ENCODE data around the gene RIMS4. TPM values are rescaled to one million over a fixed set of nuclear protein-coding genes. Genes with fewer than 3 reads are reported as not detected.

RIMS4 gene
- total RNA-seq, 4 donors from 2014 or later: 1.2 to 2.6 (median 1.9) TPM

DNA sequence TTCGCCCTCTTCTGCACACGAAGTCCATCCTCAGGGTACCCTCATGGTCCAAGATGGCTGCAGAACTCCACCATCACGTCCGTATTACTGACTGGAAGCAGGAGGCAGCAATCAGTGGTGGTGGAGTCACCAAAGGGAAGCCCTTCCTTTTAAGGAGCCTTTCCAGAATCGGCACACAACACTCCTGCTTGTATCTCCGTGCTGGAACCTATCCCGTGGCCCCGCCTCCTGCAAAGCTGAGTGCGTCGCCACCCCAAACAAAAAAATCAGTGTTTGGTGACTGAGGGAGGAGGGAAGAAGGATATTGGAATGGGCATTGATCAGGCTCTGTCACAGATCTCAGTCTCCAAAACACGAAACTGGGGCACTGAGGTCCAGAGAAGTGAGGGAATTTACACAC lies 101.0 kb downstream of the RIMS4 start:
- peaks cover 23 to 60% (median 42%) of the 10 kb centered on the region in 4 donors for H3K4me1 ChIP-seq
- DNase-seq (ENCODE audit: extremely low spot score): no peak
- H3K27me3 ChIP-seq: no peaks in the 10 kb centered on the region
- no peak overlapping the region for H3K4me3 ChIP-seq
- TF ChIP-seq EP300 (IDR thresholded peaks at IDR 0.05) (no peak), POLR2AphosphoS5 (IDR thresholded peaks at IDR 0.05) (peak in 1 of 2 donors; percentile 7), POLR2A (IDR thresholded peaks at IDR 0.05; ENCODE audit: low read depth) (no peak)
- TF ChIP-seq, protein P1, sequence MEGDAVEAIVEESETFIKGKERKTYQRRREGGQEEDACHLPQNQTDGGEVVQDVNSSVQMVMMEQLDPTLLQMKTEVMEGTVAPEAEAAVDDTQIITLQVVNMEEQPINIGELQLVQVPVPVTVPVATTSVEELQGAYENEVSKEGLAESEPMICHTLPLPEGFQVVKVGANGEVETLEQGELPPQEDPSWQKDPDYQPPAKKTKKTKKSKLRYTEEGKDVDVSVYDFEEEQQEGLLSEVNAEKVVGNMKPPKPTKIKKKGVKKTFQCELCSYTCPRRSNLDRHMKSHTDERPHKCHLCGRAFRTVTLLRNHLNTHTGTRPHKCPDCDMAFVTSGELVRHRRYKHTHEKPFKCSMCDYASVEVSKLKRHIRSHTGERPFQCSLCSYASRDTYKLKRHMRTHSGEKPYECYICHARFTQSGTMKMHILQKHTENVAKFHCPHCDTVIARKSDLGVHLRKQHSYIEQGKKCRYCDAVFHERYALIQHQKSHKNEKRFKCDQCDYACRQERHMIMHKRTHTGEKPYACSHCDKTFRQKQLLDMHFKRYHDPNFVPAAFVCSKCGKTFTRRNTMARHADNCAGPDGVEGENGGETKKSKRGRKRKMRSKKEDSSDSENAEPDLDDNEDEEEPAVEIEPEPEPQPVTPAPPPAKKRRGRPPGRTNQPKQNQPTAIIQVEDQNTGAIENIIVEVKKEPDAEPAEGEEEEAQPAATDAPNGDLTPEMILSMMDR (IDR thresholded peaks at IDR 0.05): no peak
- WGBS: 78% methylated on average over 11 of the region's 11 CpGs
- intact Hi-C loops (cut with DNase I): no loop called here
- H3K27ac ChIP-seq (replicated peaks in 1 of 4): no peak overlapping the region
- no peaks in the 10 kb centered on the region for H3K36me3 ChIP-seq
- H3K9me3 ChIP-seq: no peaks in the 10 kb centered on the region

DNA sequence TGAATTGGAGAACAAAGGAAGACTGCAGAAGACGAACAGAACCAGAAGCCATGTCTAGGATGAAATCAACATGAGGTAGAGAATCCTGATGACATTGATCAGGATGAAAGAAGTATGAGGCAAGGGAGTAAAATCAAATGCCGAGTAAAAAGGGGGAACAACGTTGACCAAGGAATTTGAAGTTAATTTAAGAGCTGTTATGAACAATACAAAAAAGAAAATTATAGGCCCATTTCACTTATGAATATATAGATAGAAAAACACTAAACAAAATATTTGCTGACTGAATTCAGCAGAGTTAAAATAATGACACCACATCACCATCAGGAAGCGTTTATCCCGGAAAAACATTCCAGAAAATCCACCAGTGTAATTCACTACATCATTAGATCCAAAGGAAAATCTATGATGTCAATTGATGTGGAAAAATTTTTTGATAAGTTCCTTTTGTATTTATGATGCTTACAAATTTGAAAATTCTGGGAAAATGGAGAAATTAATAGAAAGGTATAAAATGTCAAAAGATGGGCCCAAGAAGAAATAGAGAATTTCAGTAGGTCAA lies 103.2 kb downstream of the RIMS4 start:
- H3K4me1 ChIP-seq: peaks cover 31 to 67% (median 52%) of the 10 kb centered on the region in 4 donors
- no peaks in the 10 kb centered on the region for H3K27me3 ChIP-seq
- no peaks in the 10 kb centered on the region for H3K9me3 ChIP-seq
- H3K4me3 ChIP-seq: no peak overlapping the region
- intact Hi-C loops (cut with DNase I): no loop called here
- no peak for DNase-seq (ENCODE audit: extremely low spot score)
- no peaks in the 10 kb centered on the region for H3K36me3 ChIP-seq
- H3K27ac ChIP-seq (replicated peaks in 1 of 4): peak overlapping the region; percentile 82 to 91 (median 84)
- WGBS: 85% methylated on average over 5 of the region's 5 CpGs
- TF ChIP-seq, protein P1 (IDR thresholded peaks at IDR 0.05): no peak
- no peak for TF ChIP-seq EP300 (IDR thresholded peaks at IDR 0.05)
- no peak for TF ChIP-seq POLR2A (IDR thresholded peaks at IDR 0.05; ENCODE audit: low read depth)
- TF ChIP-seq POLR2AphosphoS5 (IDR thresholded peaks at IDR 0.05): no peak

DNA sequence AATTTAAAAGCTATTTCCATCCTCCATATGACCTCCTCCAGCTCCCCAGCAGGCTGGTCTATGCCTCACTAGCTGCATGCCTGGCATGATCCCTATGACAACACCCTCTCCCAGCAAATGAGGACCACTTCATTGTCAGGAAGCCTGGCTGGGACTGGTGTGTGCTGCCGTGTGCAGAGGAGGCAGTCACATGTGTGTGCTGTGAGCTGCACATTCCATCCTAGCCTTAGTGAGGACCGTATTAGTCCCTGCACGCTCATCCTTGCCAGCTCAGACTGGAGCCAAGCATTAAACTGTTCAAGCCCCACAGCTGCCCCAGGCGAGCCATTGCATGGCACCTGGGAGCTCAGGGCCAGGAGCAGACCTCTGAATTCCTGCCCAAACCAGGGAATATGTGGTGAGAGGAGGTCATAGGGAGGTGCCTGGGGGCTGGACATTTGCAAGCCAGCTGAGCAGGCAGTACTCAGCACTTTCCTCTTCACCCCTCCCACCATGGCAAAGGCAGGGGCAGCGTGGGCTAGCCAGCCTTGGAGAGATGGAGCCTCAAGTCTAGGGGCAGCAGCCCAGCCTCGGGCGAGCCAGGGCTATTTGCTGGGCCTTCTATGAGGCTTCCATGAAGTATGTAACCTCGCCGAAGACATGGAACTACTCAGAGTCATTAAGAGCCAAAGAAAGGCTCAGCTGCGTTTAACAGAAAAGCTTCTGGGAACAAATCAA lies 103.9 kb downstream of the RIMS4 start:
- H3K4me3 ChIP-seq: no peak overlapping the region
- no peaks in the 10 kb centered on the region for H3K9me3 ChIP-seq
- H3K4me1 ChIP-seq: peaks cover 30 to 68% (median 55%) of the 10 kb centered on the region in 4 donors
- no peak for DNase-seq (ENCODE audit: extremely low spot score)
- peak overlapping the region; percentile 82 to 91 (median 84) for H3K27ac ChIP-seq (replicated peaks in 1 of 4)
- H3K27me3 ChIP-seq: no peaks in the 10 kb centered on the region
- TF ChIP-seq POLR2AphosphoS5 (IDR thresholded peaks at IDR 0.05) (peak; percentile 80 to 90), POLR2A (IDR thresholded peaks at IDR 0.05; ENCODE audit: low read depth) (no peak)
- intact Hi-C loops (cut with DNase I): no loop called here
- WGBS: 42% methylated on average over 7 of the region's 10 CpGs
- no peaks in the 10 kb centered on the region for H3K36me3 ChIP-seq

DNA sequence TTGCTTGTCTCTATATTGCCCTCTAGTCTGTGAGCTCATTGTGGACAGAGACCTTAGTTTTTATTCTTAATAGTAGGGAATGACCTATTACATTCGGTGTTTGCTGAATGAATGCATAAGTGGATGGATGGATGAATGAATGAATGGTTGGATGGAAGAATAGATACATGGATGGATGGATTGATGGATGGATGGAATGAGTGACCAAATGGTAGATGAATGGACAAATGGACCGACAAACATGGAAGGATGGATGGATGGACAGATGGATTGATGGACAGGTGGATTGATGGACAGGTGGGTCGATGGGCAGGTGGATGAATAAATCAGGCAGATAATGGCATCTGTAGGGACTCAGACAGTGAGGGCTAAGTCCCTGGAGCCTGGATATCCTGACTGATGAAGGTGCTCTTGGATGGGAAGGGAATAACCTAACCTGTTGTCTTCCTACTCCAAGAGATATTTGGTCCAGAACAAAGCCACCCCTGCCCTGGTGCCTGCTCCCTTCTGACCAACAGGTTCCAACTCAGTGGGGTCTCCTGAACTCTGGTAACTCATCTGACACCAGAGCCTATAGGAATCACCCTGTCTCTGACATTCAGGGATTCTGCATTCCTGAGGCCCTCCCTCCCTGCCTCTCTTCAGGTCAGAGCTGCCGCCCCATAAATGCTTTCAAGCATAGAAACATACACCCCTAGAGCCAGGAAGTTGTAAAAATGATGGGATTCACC lies 104.8 kb downstream of the RIMS4 start:
- intact Hi-C loops (cut with DNase I): no loop called here
- no peaks in the 10 kb centered on the region for H3K36me3 ChIP-seq
- no peak overlapping the region for H3K4me3 ChIP-seq
- H3K27ac ChIP-seq (replicated peaks in 1 of 4): peak overlapping the region; percentile 82 to 91 (median 84)
- no peaks in the 10 kb centered on the region for H3K27me3 ChIP-seq
- no peaks in the 10 kb centered on the region for H3K9me3 ChIP-seq
- TF ChIP-seq EP300 (IDR thresholded peaks at IDR 0.05): no peak
- TF ChIP-seq POLR2AphosphoS5 (IDR thresholded peaks at IDR 0.05): no peak
- TF ChIP-seq POLR2A (IDR thresholded peaks at IDR 0.05; ENCODE audit: low read depth): no peak
- H3K4me1 ChIP-seq: peaks cover 34 to 72% (median 60%) of the 10 kb centered on the region in 4 donors
- no peak for DNase-seq (ENCODE audit: extremely low spot score)
- 82% methylated on average over 4 of the region's 4 CpGs for WGBS

DNA sequence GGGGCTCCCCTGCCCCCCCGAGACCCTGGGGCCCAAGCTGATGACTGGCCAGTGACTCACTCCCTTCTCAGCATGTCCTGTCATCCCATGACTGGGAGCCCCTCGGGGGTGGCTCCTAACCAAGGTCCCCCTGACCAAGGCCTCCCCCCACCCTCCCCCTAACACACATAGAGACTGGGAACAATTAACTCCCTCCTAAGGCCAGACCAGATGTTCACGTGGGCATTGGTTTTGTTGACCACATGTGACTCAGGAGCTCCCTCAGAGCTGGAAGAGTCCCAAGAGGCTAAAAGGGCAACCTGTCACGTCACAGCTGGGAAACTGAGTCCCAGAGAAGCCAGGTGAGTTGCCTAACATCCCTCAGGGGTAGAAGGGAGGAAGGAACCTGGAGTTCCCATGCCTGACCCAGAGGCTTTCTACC lies 105.8 kb downstream of the RIMS4 start:
- DNase-seq (ENCODE audit: extremely low spot score): no peak

More for the DNA sequence above, 105.8 kb downstream of the RIMS4 start:
- intact Hi-C loops (cut with DNase I): no loop called here
- no peaks in the 10 kb centered on the region for H3K36me3 ChIP-seq
- no peak overlapping the region for H3K4me3 ChIP-seq
- peaks cover 34 to 81% (median 66%) of the 10 kb centered on the region in 4 donors for H3K4me1 ChIP-seq
- no peak for TF ChIP-seq EP300 (IDR thresholded peaks at IDR 0.05)
- TF ChIP-seq, protein P1 (IDR thresholded peaks at IDR 0.05): no peak
- no peak for TF ChIP-seq POLR2AphosphoS5 (IDR thresholded peaks at IDR 0.05)
- TF ChIP-seq POLR2A (IDR thresholded peaks at IDR 0.05; ENCODE audit: low read depth): no peak
- H3K27me3 ChIP-seq: no peaks in the 10 kb centered on the region
- no peaks in the 10 kb centered on the region for H3K9me3 ChIP-seq
- H3K27ac ChIP-seq (replicated peaks in 1 of 4): peak overlapping the region; percentile 82 to 91 (median 84)
- WGBS: 60% methylated on average over 3 of the region's 4 CpGs
